HepG2 (cell line): Measurements from ENCODE around the gene CLEC4D. TPM values are rescaled to one million over a fixed set of nuclear protein-coding genes. Genes with fewer than 3 reads are reported as not detected.

ENCODE experiments used
- ATAC-seq: fragments of 200-7000 bp; cut with Tn5 transposase; 3 replicates; pipeline ENCODE4 v1.9.1; 2020; ENCODE audit warnings: mild to moderate bottlenecking, moderate library complexity
- BruUV-seq: library from RNA; stranded (reverse); fragments of 400-500 nt; replicated peaks from 2 replicates; lab custom pipeline; 2021; lab: Mats Ljungman, UMichigan
- CTCF ChIA-PET: fragments of 300-600 bp; formaldehyde crosslinking; extraction: SDS; loops from one replicate; lab custom pipeline; 2021; ENCODE audit warnings: low total read pairs, inconsistent platforms, low intra/inter-chr PET ratio; lab: Yijun Ruan, JAX
- POLR2A ChIA-PET: fragments of 350-600 bp; sonication (Branson Sonifier 250); formaldehyde crosslinking; loops from one replicate; lab custom pipeline; 2020; ENCODE audit warnings: antibody characterized with exemption, inconsistent platforms; lab: Yijun Ruan, JAX
- DNase-seq: peaks from one replicate; pipeline ENCODE4 v3.0.0-alpha.2; 2015; ENCODE audit warnings: low spot score
- FAIRE-seq: peaks from 3 replicates; lab custom pipeline; 2011; peaks lifted over from hg19 to GRCh38; lab: Jason Lieb, UNC
- H2AFZ ChIP-seq: one replicate; pipeline ENCODE4 v1.6.1; 2011; ENCODE audit warnings: low read length, inconsistent platforms
- H3K27ac ChIP-seq: fragments of 300-600 bp; 3 replicates; pipeline ENCODE4 v1.8.0; 2011; ENCODE audit warnings: mixed run types, mild to moderate bottlenecking, mixed read lengths, low read length, inconsistent platforms; ENCODE audit not compliant: insufficient read depth; ENCODE audit errors: extremely low read length
- H3K27me3 ChIP-seq, 2 experiments: fragments of 200-600 bp in 1 of 2; 2 replicates in 1 of 2; 3 replicates in 1 of 2; pipeline versions ENCODE4 v1.6.0 to v1.8.0; 2011; ENCODE audit warnings: low read length in 2 of 2, mild to moderate bottlenecking in 2 of 2, moderate library complexity in 2 of 2, inconsistent platforms in 1 of 2; ENCODE audit not compliant: insufficient read depth in 2 of 2, control insufficient read depth in 1 of 2
- H3K36me3 ChIP-seq, 2 experiments: fragments of 200-600 bp in 1 of 2; replicated peaks in 1 of 2; 2 replicates in 1 of 2; 3 replicates in 1 of 2; pipeline versions ENCODE4 v1.5.1 to v1.8.0; 2011; ENCODE audit warnings: low read length in 2 of 2, inconsistent platforms in 1 of 2; ENCODE audit not compliant: insufficient read depth in 2 of 2, control insufficient read depth in 1 of 2
- H3K4me1 ChIP-seq: 2 replicates; pipeline ENCODE4 v1.5.1; 2012; ENCODE audit warnings: low read length, inconsistent platforms; ENCODE audit not compliant: insufficient read depth
- H3K4me2 ChIP-seq: 2 replicates; pipeline ENCODE4 v1.6.0; 2011; ENCODE audit warnings: low read depth, low read length, inconsistent platforms
- H3K4me3 ChIP-seq, 3 experiments: fragments of 200-600 bp in 1 of 3; sonication (generic), shearing (Covaris generic) in 1 of 3; replicated peaks in 1 of 3; 2 replicates each; pipeline ENCODE4 v1.5.1; 2011 to 2016; ENCODE audit warnings: low read length in 3 of 3, inconsistent platforms in 2 of 3, low read depth in 2 of 3, mild to moderate bottlenecking in 2 of 3, control low read depth in 1 of 3, mixed read lengths in 1 of 3; ENCODE audit not compliant: insufficient read depth in 1 of 3
- H3K79me2 ChIP-seq: one replicate; pipeline ENCODE4 v1.6.1; 2011; ENCODE audit warnings: low read length, inconsistent platforms; ENCODE audit not compliant: insufficient read depth
- H3K9ac ChIP-seq: 2 replicates; pipeline ENCODE4 v1.6.0; 2011; ENCODE audit warnings: mild to moderate bottlenecking, low read depth, low read length, inconsistent platforms; ENCODE audit not compliant: insufficient read depth
- H3K9me3 ChIP-seq: 2 replicates; pipeline ENCODE4 v1.5.1; 2012; ENCODE audit warnings: mild to moderate bottlenecking, low read length
- H4K20me1 ChIP-seq: 2 replicates; pipeline ENCODE4 v1.6.0; 2011; ENCODE audit warnings: inconsistent platforms, mild to moderate bottlenecking, low read length, moderate library complexity; ENCODE audit not compliant: insufficient read depth
- HMG20B ChIP-seq: conservative IDR thresholded peaks from 2 replicates; pipeline ENCODE4 v1.6.1; 2016; ENCODE audit warnings: missing genetic modification reagents, missing compliant biosample characterization
- HNRNPLL ChIP-seq: fragments of 200-400 bp; formaldehyde crosslinking; IDR thresholded peaks from 2 replicates; pipeline ENCODE4 v1.6.1; 2017; ENCODE audit warnings: mild to moderate bottlenecking, low read depth, low read length; ENCODE audit not compliant: poor library complexity, severe bottlenecking
- RELA ChIP-seq: sonication (generic); formaldehyde crosslinking; IDR thresholded peaks from 2 replicates; pipeline ENCODE4 v1.4.0; 2020; ENCODE audit warnings: missing genetic modification reagents
- RFXAP ChIP-seq: sonication (generic); formaldehyde crosslinking; IDR thresholded peaks from 2 replicates; pipeline ENCODE4 v1.4.0; 2020; ENCODE audit warnings: missing genetic modification reagents, borderline replicate concordance
- TOE1 ChIP-seq: sonication (generic); formaldehyde crosslinking; IDR thresholded peaks from 2 replicates; pipeline ENCODE4 v1.4.0; 2020; ENCODE audit warnings: mild to moderate bottlenecking, missing genetic modification reagents
- ZNF264 ChIP-seq: sonication (generic); formaldehyde crosslinking; IDR thresholded peaks from 2 replicates; pipeline ENCODE4 v1.4.0; 2020; ENCODE audit warnings: missing genetic modification reagents
- ZNF382 ChIP-seq: sonication (generic); formaldehyde crosslinking; IDR thresholded peaks from 2 replicates; pipeline ENCODE4 v1.5.0; 2020; ENCODE audit warnings: missing genetic modification reagents, mild to moderate bottlenecking, borderline replicate concordance
- ZNF510 ChIP-seq: sonication (generic); formaldehyde crosslinking; IDR thresholded peaks from 2 replicates; pipeline ENCODE4 v1.4.0; 2020; ENCODE audit warnings: low read depth, mild to moderate bottlenecking, missing genetic modification reagents
- ZNF850 ChIP-seq: sonication (generic); formaldehyde crosslinking; conservative IDR thresholded peaks from 2 replicates; pipeline ENCODE4 v1.9.0; 2021; ENCODE audit warnings: mild to moderate bottlenecking, missing genetic modification reagents
- WGBS: methylation state at CpG from one replicate; pipeline ENCODE4 v1.1.6; 2017; ENCODE audit warnings: low lambda C conversion rate; 5-methylcytosine and 5-hydroxymethylcytosine counted together
- in situ Hi-C: cut with HindIII; loops from 2 replicates; pipeline ENCODE4 v1.10.0; 2017; ENCODE audit warnings: low pct_unique_long_range_greater_than_20kb; ENCODE audit not compliant: extremely low pct_ligation_motif_present
- intact Hi-C: fragments of 100-400 bp; cut with micrococcal nuclease; formaldehyde crosslinking; loops from one replicate; pipeline ENCODE4 v1.10.0; 2022; ENCODE audit not compliant: unreplicated experiment
- polyA plus RNA-seq, 8 experiments: library from polyadenylated mRNA; depleted of rRNA in 3 of 8; stranded (reverse) in 7 of 8; unstranded in 1 of 8; fragments of >200 nt; fragmentation: Illumina TruSeq in 4 of 8; extraction: Trizol in 4 of 8; gene quantifications; 2 replicates each; pipeline versions ENCODE4 v1.2.1 to v1.2.3, GENCODE V29; 2011 to 2016; ENCODE audit warnings: low read depth in 4 of 8, missing spikeins in 1 of 8, mixed read lengths in 1 of 8; ENCODE audit not compliant: insufficient read depth in 1 of 8
- total RNA-seq, 5 experiments: library from RNA; depleted of rRNA; stranded (reverse); fragments of >200 nt; fragmentation: Illumina TruSeq; extraction: Trizol; gene quantifications; 2 replicates each; pipeline ENCODE4 v1.2.3, GENCODE V29; 2016; ENCODE audit warnings: low read depth in 1 of 5
- TF ChIP-seq, protein P1 (sequence below): sonication (generic); formaldehyde crosslinking; IDR thresholded peaks from 2 replicates; pipeline ENCODE4 v1.4.0; 2020; ENCODE audit warnings: missing genetic modification reagents, borderline replicate concordance
- TF ChIP-seq, protein P2 (sequence below): sonication (generic); formaldehyde crosslinking; IDR thresholded peaks from 2 replicates; pipeline ENCODE4 v1.5.1; 2020; ENCODE audit warnings: mild to moderate bottlenecking, missing genetic modification reagents, moderate library complexity

CLEC4D gene
- total and polyA plus RNA-seq, 2 of the 13 experiments (the other 11 are each of a cell fraction or from before 2014, with no cell fraction given), result not detected

DNA sequence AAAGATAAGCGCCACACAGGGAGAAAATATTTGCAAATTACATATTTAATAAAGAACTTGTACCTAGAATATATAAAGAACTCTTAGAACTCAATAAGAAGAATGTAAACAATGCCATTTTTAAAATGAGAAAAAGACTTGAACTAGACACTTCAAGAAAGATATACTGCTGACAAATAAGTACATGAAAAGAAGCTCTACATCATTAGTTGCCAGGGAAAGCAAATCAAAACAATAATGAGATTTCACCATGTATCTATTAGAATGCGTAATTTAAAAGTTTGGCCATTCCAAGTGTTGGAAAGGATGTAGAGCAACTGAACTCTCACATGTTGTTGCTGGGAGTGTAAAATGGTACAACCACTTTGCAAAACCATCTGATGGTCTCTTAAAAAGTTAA, 34.3 kb downstream of the CLEC4D start:
- no peak for TF ChIP-seq ZNF264 (CRISPR knock-in tag)
- no peak for TF ChIP-seq HMG20B (CRISPR knock-in tag)
- TF ChIP-seq, all 625 proteins: peak for 0
- no peak overlapping the region for H3K4me3 ChIP-seq
- in situ Hi-C loops, result loop anchor here (10.0 kb wide), 1 partner anchor 57 kb away; no protein-coding TSS in a partner anchor
- H3K4me2 ChIP-seq, result no peak overlapping the region
- ATAC-seq, result no peak
- no peak for DNase-seq
- FAIRE-seq, result no peak
- no peaks in the 10 kb centered on the region for H3K36me3 ChIP-seq
- H3K27me3 ChIP-seq, result no peaks in the 10 kb centered on the region; a peak in 1 of 5 replicates
- no peak overlapping the region for H2AFZ ChIP-seq
- 2% methylated on average over 2 of the region's 2 CpGs for WGBS
- H3K9ac ChIP-seq, result no peak overlapping the region
- POLR2A ChIA-PET, result no interaction called here
- H3K27ac ChIP-seq, result no peak overlapping the region
- H3K4me1 ChIP-seq, result no peaks in the 10 kb centered on the region
- H3K79me2 ChIP-seq, result no peaks in the 10 kb centered on the region
- no peaks in the 10 kb centered on the region for H4K20me1 ChIP-seq
- no TSS peak for BruUV-seq
- intact Hi-C loops, result no loop called here
- CTCF ChIA-PET, result no interaction called here
- H3K9me3 ChIP-seq, result no peaks in the 10 kb centered on the region

DNA sequence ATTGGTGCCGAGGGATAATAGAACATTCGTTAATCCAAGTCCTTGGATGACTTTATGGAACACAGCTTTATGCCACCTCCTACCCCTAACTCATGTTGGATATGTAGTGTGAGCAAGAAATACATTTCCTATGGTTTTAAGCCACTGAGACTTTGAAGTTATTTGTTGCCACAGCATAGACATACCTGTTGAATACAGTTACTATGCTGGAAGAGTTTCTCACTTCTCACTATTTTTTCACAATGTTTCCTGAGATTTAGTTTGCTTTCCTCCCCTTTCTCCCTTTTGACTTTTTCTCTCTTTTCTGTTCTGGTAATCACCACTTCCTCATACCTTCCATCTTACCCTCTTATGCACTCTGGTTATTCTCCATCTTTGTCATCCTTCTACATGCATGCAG, 34.9 kb downstream of the CLEC4D start:
- in situ Hi-C loops, result loop anchor here (10.0 kb wide), 1 partner anchor 57 kb away; no protein-coding TSS in a partner anchor
- FAIRE-seq, result no peak

More for the DNA sequence above, 34.9 kb downstream of the CLEC4D start:
- no peaks in the 10 kb centered on the region for H3K9me3 ChIP-seq
- H3K4me3 ChIP-seq, result no peak overlapping the region
- no peak overlapping the region for H3K4me2 ChIP-seq
- no peak for ATAC-seq
- H3K79me2 ChIP-seq, result no peaks in the 10 kb centered on the region
- POLR2A ChIA-PET, result no interaction called here
- DNase-seq, result no peak
- TF ChIP-seq ZNF382 (CRISPR knock-in tag) (no peak), ZNF850 (CRISPR knock-in tag) (no peak), RELA (CRISPR knock-in tag) (no peak), ZNF510 (CRISPR knock-in tag) (no peak), HNRNPLL (no peak), TOE1 (CRISPR knock-in tag) (no peak), RFXAP (CRISPR knock-in tag) (no peak)
- TF ChIP-seq, protein P1, sequence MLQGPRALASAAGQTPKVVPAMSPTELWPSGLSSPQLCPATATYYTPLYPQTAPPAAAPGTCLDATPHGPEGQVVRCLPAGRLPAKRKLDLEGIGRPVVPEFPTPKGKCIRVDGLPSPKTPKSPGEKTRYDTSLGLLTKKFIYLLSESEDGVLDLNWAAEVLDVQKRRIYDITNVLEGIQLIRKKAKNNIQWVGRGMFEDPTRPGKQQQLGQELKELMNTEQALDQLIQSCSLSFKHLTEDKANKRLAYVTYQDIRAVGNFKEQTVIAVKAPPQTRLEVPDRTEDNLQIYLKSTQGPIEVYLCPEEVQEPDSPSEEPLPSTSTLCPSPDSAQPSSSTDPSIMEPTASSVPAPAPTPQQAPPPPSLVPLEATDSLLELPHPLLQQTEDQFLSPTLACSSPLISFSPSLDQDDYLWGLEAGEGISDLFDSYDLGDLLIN, result no peak
- TF ChIP-seq, protein P2, sequence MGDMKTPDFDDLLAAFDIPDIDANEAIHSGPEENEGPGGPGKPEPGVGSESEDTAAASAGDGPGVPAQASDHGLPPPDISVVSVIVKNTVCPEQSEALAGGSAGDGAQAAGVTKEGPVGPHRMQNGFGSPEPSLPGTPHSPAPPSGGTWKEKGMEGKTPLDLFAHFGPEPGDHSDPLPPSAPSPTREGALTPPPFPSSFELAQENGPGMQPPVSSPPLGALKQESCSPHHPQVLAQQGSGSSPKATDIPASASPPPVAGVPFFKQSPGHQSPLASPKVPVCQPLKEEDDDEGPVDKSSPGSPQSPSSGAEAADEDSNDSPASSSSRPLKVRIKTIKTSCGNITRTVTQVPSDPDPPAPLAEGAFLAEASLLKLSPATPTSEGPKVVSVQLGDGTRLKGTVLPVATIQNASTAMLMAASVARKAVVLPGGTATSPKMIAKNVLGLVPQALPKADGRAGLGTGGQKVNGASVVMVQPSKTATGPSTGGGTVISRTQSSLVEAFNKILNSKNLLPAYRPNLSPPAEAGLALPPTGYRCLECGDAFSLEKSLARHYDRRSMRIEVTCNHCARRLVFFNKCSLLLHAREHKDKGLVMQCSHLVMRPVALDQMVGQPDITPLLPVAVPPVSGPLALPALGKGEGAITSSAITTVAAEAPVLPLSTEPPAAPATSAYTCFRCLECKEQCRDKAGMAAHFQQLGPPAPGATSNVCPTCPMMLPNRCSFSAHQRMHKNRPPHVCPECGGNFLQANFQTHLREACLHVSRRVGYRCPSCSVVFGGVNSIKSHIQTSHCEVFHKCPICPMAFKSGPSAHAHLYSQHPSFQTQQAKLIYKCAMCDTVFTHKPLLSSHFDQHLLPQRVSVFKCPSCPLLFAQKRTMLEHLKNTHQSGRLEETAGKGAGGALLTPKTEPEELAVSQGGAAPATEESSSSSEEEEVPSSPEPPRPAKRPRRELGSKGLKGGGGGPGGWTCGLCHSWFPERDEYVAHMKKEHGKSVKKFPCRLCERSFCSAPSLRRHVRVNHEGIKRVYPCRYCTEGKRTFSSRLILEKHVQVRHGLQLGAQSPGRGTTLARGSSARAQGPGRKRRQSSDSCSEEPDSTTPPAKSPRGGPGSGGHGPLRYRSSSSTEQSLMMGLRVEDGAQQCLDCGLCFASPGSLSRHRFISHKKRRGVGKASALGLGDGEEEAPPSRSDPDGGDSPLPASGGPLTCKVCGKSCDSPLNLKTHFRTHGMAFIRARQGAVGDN (CRISPR knock-in tag), result no peak
- no peak overlapping the region for H3K27ac ChIP-seq
- intact Hi-C loops, result no loop called here
- H3K9ac ChIP-seq, result no peak overlapping the region
- CTCF ChIA-PET, result no interaction called here
- BruUV-seq, result no TSS peak
- no peaks in the 10 kb centered on the region for H4K20me1 ChIP-seq
- H2AFZ ChIP-seq, result no peak overlapping the region
- no peaks in the 10 kb centered on the region for H3K4me1 ChIP-seq
- H3K36me3 ChIP-seq, result no peaks in the 10 kb centered on the region
- 0% methylated on average over 2 of the region's 2 CpGs for WGBS
- H3K27me3 ChIP-seq, result no peaks in the 10 kb centered on the region; a peak in 1 of 5 replicates
